Muscle layer of duodenum (tissue), 2 donors: Measurements from ENCODE around the gene NAPB.
A peak's percentile ranks its signal among the peaks of the same experiment; 100 is the strongest.

ENCODE experiments used
- H3K27ac ChIP-seq: one replicate; pipeline ENCODE4 v1.7.0; 2013; ENCODE audit warnings: mild to moderate bottlenecking, low read length
- H3K27me3 ChIP-seq: one replicate; pipeline ENCODE4 v1.7.0; 2013; ENCODE audit warnings: low read depth, mild to moderate bottlenecking, control low read depth, low read length
- H3K36me3 ChIP-seq, 2 donors: one replicate each; pipeline ENCODE4 v1.7.0; 2013; ENCODE audit warnings: low read length in 2 of 2, control low read depth in 1 of 2, mild to moderate bottlenecking in 1 of 2; ENCODE audit not compliant: insufficient read depth in 2 of 2, control insufficient read depth in 1 of 2
- H3K4me1 ChIP-seq, 2 donors: one replicate each; pipeline ENCODE4 v1.7.0; 2013; ENCODE audit warnings: low read length in 2 of 2, mild to moderate bottlenecking in 2 of 2, control low read depth in 1 of 2, moderate library complexity in 1 of 2; ENCODE audit not compliant: insufficient read depth in 2 of 2, control insufficient read depth in 1 of 2
- H3K4me3 ChIP-seq, 2 donors: one replicate each; pipeline ENCODE4 v1.7.0; 2013; ENCODE audit warnings: low read length in 2 of 2, low read depth in 1 of 2, mild to moderate bottlenecking in 1 of 2
- H3K9me3 ChIP-seq, 2 donors: one replicate each; pipeline ENCODE4 v1.7.0; 2013; ENCODE audit warnings: low read length in 2 of 2, control low read depth in 1 of 2, mild to moderate bottlenecking in 1 of 2; ENCODE audit not compliant: control insufficient read depth in 1 of 2
- donor health status: healthy.

The NAPB gene

DNA sequence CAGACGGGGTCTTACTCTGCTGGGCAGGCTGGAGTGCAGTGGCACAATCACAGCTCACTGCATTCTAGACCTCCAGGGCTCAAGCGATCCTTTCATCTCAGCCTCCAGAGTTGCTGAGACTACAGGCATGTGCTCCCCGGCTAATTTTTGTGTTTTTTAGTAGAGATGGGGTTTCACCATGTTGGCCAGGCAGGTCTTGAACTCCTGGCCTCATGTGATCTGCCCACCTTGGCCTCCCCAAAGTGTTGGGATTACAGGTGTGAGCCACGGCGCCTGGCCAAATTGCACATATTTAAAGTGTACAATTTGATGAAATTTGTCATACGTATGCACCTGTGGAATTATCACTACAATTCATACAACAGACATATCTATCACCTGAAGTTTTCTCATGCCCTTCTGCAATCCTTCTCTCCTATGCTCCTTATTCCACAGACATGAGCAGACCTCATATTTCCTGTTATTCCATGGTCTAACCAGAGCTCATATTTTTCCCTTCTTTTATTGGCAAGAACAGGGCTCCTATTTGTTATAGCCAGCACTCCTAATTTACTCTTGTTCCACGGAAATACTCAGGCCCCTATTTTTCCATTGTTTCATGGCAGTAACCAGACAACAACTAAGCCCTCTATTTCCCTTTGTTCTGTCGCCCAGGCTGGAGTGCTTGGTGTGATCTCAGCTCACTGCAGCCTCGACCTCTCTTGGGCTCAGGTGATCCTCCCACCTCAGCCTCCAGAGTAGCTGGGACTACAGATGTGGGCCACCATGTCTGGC lies 16.0 kb upstream of the NAPB start:
- no peak overlapping the region for H3K4me3 ChIP-seq
- H3K9me3 ChIP-seq: no peaks in the 10 kb centered on the region
- H3K36me3 ChIP-seq: no peaks in the 10 kb centered on the region
- no peak overlapping the region for H3K27ac ChIP-seq
- no peaks in the 10 kb centered on the region for H3K4me1 ChIP-seq
- no peaks in the 10 kb centered on the region for H3K27me3 ChIP-seq

GRCh38 chr20:23436681-23437080 lies 15.4 kb upstream of the NAPB start:
- H3K4me3 ChIP-seq: no peak overlapping the region
- H3K4me1 ChIP-seq: no peaks in the 10 kb centered on the region
- H3K27ac ChIP-seq: no peak overlapping the region
- no peaks in the 10 kb centered on the region for H3K27me3 ChIP-seq
- no peaks in the 10 kb centered on the region for H3K9me3 ChIP-seq
- H3K36me3 ChIP-seq: no peaks in the 10 kb centered on the region

GRCh38 chr20:23435626-23436539 lies 14.6 kb upstream of the NAPB start:
- no peaks in the 10 kb centered on the region for H3K36me3 ChIP-seq
- no peaks in the 10 kb centered on the region for H3K4me1 ChIP-seq
- H3K27me3 ChIP-seq: no peaks in the 10 kb centered on the region
- no peaks in the 10 kb centered on the region for H3K9me3 ChIP-seq
- no peak overlapping the region for H3K27ac ChIP-seq
- no peak overlapping the region for H3K4me3 ChIP-seq

GRCh38 chr20:23434521-23435313 lies 13.4 kb upstream of the NAPB start:
- H3K27me3 ChIP-seq: no peaks in the 10 kb centered on the region
- no peak overlapping the region for H3K4me3 ChIP-seq
- H3K9me3 ChIP-seq: no peaks in the 10 kb centered on the region
- no peak overlapping the region for H3K27ac ChIP-seq
- H3K36me3 ChIP-seq: no peaks in the 10 kb centered on the region
- no peaks in the 10 kb centered on the region for H3K4me1 ChIP-seq

- Histone ChIP-seq H3K4me3 (no peak overlapping the region), H3K27ac (no peak overlapping the region), H3K9me3 (no peaks in the 10 kb centered on the region), H3K36me3 (no peaks in the 10 kb centered on the region), H3K27me3 (no peaks in the 10 kb centered on the region), H3K4me1 (no peaks in the 10 kb centered on the region)
Measured at GRCh38 chr20:23433628-23434027, 12.3 kb upstream of the NAPB start.

- Histone ChIP-seq H3K4me1 (no peaks in the 10 kb centered on the region), H3K9me3 (no peaks in the 10 kb centered on the region)
Measured at GRCh38 chr20:23425129-23425528, 3.8 kb upstream of the NAPB start.

DNA sequence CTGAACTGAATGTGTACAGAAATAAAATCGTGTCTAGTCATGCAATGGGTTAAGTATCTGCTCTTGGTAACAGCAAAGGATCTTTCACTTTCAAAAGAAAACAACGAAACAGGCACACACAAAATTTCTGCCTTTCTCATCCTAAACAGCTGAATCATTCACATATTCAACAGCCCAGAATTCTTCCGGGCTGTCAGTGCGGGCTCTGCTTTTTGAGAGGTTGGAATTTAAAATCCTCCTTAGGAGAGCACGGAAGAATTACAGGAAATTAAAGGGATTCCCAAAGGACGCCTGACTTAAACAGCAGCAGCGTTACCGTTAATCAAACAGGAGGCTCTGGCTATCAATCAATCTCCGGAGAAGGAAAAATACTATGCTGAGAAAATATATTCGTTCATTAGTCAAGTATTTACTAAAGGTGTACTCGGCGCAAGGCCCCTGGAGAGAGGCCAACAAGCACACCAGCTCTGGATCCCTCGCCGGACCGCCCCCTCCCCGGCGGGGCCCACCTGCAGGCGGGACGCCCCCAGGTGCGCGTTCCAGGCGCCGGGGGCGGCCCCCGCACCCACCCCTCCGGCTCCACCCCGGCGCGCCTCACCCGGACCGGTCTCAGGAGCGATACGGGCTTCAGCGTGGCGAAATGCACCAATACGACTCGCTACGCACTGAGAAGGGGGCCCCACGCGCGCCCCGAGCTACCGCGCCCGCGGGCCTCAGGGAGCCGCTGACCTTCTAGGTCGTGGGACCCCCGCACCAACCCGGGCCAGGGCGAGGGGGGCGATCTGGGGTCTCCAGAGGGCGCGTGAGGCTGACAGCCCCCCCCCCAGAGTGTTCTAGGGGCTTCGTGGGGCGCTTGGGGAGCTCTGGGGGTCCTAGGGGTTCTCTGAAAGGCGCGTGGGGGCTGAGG lies 1.0 kb downstream of the NAPB start:
- H3K27me3 ChIP-seq: no peaks in the 10 kb centered on the region
- H3K4me1 ChIP-seq: peaks cover 0 to 33% of the 10 kb centered on the region in 2 donors
- H3K9me3 ChIP-seq: no peaks in the 10 kb centered on the region
- peak overlapping the region; percentile 87 for H3K27ac ChIP-seq
- no peaks in the 10 kb centered on the region for H3K36me3 ChIP-seq
- peak overlapping the region; percentile 81 to 97 for H3K4me3 ChIP-seq

More at GRCh38 chr20:23425129-23425528, 3.8 kb upstream of the NAPB start:
- no peak overlapping the region for H3K4me3 ChIP-seq
- no peaks in the 10 kb centered on the region for H3K27me3 ChIP-seq
- no peak overlapping the region for H3K27ac ChIP-seq
- no peaks in the 10 kb centered on the region for H3K36me3 ChIP-seq

DNA sequence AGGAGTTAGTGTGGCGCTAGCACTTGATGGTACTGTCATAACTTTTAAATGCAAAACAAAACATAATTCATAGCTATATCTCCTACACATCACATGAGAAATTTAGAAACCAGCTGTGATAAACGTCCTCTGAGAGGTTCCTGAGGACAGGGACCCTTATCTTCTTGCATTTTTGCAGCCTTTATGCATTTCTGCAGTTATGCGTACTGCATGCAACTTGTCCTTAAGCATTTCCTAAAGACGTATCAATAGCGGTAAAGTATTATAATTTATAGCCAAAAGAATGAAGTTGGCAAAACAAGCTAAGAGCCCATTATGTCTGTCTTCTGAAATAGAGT lies 1.7 kb downstream of the NAPB start:
- peaks cover 0 to 33% of the 10 kb centered on the region in 2 donors for H3K4me1 ChIP-seq
- H3K9me3 ChIP-seq: no peaks in the 10 kb centered on the region
- H3K27ac ChIP-seq: peak overlapping the region; percentile 87
- H3K27me3 ChIP-seq: no peaks in the 10 kb centered on the region
- H3K36me3 ChIP-seq: no peaks in the 10 kb centered on the region
- H3K4me3 ChIP-seq: peak overlapping the region; percentile 81 to 97

DNA sequence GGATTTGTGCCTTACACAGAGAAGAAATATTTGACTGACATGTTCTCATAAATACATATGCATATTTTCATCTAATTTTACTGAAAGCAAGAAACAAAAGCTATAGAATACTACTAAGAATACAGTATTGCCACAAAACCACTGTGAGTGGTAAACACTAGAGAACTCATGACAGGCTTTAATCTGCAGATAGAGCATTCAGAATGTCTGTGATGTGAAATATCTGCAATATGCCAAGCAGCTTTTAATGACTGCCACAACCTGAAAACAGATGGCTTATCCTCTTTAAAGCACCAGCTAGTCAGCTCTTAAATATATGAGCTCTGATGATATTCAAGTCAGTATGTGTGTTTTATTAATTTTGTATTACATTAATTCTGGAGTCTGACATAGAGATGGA lies 3.4 kb downstream of the NAPB start:
- Histone ChIP-seq H3K27ac (no peak overlapping the region), H3K4me3 (no peak overlapping the region), H3K36me3 (no peaks in the 10 kb centered on the region), H3K27me3 (no peaks in the 10 kb centered on the region), H3K4me1 (peaks cover 0 to 33% of the 10 kb centered on the region in 2 donors), H3K9me3 (no peaks in the 10 kb centered on the region)

GRCh38 chr20:23415959-23416583 lies 5.2 kb downstream of the NAPB start:
- H3K36me3 ChIP-seq: no peaks in the 10 kb centered on the region
- H3K27me3 ChIP-seq: no peaks in the 10 kb centered on the region
- no peak overlapping the region for H3K27ac ChIP-seq
- peaks cover 0 to 46% of the 10 kb centered on the region in 2 donors for H3K4me1 ChIP-seq
- no peaks in the 10 kb centered on the region for H3K9me3 ChIP-seq
- no peak overlapping the region for H3K4me3 ChIP-seq
